Tibial artery (tissue), 4 donors: ENCODE results near the gene NSL1.

Source experiments
- DNase-seq, 2 donors: peaks; one replicate each; pipeline ENCODE4 v3.0.0-alpha.2; 2019
- H3K27ac ChIP-seq, 2 donors: fragments of 200-600 bp; sonication (generic) in 1 of 2; 1 replicate in 1 of 2; 2 replicates in 1 of 2; pipeline ENCODE4 v1.5.1; 2018 to 2019; ENCODE audit warnings: mild to moderate bottlenecking in 1 of 2
- H3K27me3 ChIP-seq, 2 donors: fragments of 200-600 bp; sonication (generic) in 1 of 2; one replicate each; pipeline versions ENCODE4 v1.5.1 to v1.6.0; 2016 to 2019
- H3K36me3 ChIP-seq, 3 donors: fragments of 200-600 bp; sonication (generic) in 2 of 3; one replicate each; pipeline ENCODE4 v1.5.1; 2016 to 2019; ENCODE audit warnings: mild to moderate bottlenecking in 2 of 3
- H3K4me1 ChIP-seq, 4 donors: fragments of 200-600 bp; sonication (generic) in 2 of 4; 1 replicate in 3 of 4; 2 replicates in 1 of 4; pipeline ENCODE4 v1.5.1; 2016 to 2019
- H3K4me3 ChIP-seq, 2 donors: fragments of 200-600 bp; sonication (generic) in 1 of 2; 1 replicate in 1 of 2; 2 replicates in 1 of 2; pipeline ENCODE4 v1.5.1; 2018 to 2019; ENCODE audit warnings: mild to moderate bottlenecking in 2 of 2
- H3K9me3 ChIP-seq, 3 donors: fragments of 200-600 bp; sonication (generic) in 1 of 3; one replicate each; pipeline ENCODE4 v1.5.1; 2016 to 2019
- intact Hi-C: fragments of 100-400 bp; cut with DNase I; formaldehyde crosslinking; loops from one replicate; pipeline ENCODE4 v1.15.0; 2023; ENCODE audit warnings: low total_unique reads
- TF ChIP-seq, protein P1 (sequence below), 2 experiments: fragments of 200-600 bp in 1 of 2; fragments of 450-650 bp in 1 of 2; IDR thresholded peaks; one replicate each; pipeline ENCODE4 v1.5.1; 2017 to 2019; ENCODE audit warnings: antibody characterized with exemption in 2 of 2, mild to moderate bottlenecking in 1 of 2, moderate library complexity in 1 of 2

NSL1 gene

DNA sequence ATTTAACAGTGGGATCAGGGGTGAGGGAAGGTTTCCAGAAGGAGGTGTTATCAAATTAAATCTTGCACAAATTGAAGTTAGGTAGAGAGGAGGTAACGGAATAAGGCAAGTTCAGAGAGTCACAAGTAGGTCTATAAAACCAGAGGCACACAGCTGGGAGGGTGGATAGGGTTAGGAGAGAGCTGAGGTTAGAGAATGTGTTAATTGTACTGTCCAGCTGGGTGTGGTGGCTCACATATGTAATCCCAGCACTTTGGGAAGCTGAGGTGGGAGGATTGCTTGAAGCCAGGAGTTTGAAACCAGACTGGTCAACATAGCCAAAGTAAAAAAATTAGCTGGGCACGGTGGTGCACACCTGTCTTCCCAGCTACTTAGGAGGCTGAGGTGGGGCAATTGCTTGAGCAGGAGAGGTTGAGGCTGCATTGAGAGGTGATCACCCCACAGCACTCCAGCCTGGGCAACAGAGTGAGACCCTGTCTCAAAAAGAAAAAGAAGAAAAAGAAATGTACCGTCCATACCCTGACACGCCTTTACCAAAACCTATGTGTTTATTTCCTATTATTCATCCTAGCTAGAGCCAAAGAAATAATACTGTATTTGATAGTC is 35.7 kb upstream of the NSL1 start:
- DNase-seq = no peak
- Histone ChIP-seq H3K36me3 (peaks cover 0 to 5% (median 0%) of the 10 kb centered on the region in 3 donors), H3K27me3 (no peaks in the 10 kb centered on the region), H3K4me1 (no peaks in the 10 kb centered on the region), H3K27ac (no peak overlapping the region), H3K4me3 (no peak overlapping the region), H3K9me3 (peaks cover 0 to 10% (median 6%) of the 10 kb centered on the region in 3 donors)
- TF ChIP-seq, protein P1, sequence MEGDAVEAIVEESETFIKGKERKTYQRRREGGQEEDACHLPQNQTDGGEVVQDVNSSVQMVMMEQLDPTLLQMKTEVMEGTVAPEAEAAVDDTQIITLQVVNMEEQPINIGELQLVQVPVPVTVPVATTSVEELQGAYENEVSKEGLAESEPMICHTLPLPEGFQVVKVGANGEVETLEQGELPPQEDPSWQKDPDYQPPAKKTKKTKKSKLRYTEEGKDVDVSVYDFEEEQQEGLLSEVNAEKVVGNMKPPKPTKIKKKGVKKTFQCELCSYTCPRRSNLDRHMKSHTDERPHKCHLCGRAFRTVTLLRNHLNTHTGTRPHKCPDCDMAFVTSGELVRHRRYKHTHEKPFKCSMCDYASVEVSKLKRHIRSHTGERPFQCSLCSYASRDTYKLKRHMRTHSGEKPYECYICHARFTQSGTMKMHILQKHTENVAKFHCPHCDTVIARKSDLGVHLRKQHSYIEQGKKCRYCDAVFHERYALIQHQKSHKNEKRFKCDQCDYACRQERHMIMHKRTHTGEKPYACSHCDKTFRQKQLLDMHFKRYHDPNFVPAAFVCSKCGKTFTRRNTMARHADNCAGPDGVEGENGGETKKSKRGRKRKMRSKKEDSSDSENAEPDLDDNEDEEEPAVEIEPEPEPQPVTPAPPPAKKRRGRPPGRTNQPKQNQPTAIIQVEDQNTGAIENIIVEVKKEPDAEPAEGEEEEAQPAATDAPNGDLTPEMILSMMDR (IDR thresholded peaks at IDR 0.05) = no peak
- intact Hi-C loops = no loop called here

DNA sequence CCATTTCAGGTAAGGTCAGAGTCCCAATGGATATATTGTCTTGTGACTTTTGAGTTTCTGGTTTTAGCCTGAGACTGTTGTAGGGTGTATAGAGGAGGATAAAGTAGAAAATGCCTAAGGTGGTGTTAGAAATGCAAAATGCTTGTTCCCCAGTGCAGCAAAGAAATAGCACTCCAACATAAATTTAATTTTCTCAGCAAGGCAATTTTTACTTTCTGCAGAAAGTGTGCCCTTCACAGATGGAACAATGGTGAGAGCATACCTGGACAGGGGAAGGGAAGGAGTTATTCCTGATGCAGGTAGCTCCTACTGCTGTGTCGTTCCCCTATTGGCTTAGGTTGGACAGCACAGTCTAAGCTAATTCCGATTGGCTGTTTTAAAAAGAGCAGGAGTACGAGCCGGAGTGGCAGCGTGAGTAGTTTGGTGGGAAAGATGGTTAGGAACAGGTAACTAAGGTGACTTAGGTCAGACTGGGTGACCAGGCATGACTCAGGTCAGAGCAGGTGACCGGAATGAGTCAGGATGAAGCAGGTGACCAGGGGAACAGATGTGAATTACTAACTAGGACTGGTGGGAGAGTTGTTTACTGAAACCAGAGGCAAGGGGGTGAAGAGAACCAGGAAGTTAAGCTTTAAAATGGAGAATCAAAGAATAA is 34.3 kb upstream of the NSL1 start:
- Histone ChIP-seq H3K4me3 (no peak overlapping the region), H3K9me3 (peaks cover 0 to 10% (median 6%) of the 10 kb centered on the region in 3 donors), H3K27me3 (no peaks in the 10 kb centered on the region), H3K27ac (no peak overlapping the region), H3K4me1 (no peaks in the 10 kb centered on the region), H3K36me3 (peaks cover 0 to 5% (median 0%) of the 10 kb centered on the region in 3 donors)
- intact Hi-C loops = no loop called here
- no peak for DNase-seq
- TF ChIP-seq, protein P1 (IDR thresholded peaks at IDR 0.05) = no peak

DNA sequence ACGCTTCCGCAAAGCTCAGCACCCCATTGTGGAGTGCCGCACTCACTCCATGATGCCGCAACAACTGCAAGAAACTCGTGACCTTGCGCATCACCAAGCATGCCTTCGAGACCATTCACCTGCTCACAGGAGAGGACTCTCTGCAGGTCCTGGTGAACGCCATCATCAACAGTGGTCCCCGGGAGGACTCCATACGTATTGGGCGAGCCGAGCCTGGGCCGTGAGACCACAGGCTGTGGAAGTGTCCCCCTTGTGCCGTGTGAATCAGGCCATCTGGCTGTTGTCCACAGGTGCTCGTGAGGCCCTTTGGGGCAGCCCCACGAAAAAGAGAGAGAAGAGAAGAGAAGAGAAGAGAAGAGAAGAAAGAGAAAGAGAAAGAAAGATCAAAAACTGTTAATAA is 32.6 kb upstream of the NSL1 start:
- H3K4me3 ChIP-seq = no peak overlapping the region
- H3K9me3 ChIP-seq = peaks cover 0 to 10% (median 6%) of the 10 kb centered on the region in 3 donors
- no peaks in the 10 kb centered on the region for H3K4me1 ChIP-seq
- intact Hi-C loops = no loop called here
- TF ChIP-seq, protein P1 (IDR thresholded peaks at IDR 0.05) = no peak
- peaks cover 0 to 5% (median 0%) of the 10 kb centered on the region in 3 donors for H3K36me3 ChIP-seq
- DNase-seq = no peak
- no peak overlapping the region for H3K27ac ChIP-seq
- no peaks in the 10 kb centered on the region for H3K27me3 ChIP-seq

DNA sequence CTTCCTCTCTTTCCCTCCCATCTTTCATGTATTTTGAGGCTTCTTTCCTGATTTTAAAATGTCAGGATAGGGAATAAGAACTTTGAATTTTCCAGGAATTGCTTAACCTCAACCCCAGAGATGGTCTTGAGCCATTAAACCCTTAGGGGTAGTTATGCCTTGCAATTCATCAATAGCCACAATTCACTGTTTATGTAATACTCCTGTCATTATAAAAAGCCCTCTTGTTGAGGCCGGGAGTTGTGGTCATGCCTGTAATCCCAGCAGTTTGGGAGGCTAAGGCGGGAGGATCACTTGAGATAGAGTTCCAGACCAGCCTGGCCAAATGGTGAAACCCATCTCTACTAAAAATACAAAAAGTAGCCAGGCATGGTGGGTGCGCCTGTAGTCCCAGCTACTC is 31.4 kb upstream of the NSL1 start:
- no peak overlapping the region for H3K4me3 ChIP-seq
- peaks cover 0 to 10% (median 6%) of the 10 kb centered on the region in 3 donors for H3K9me3 ChIP-seq
- H3K4me1 ChIP-seq = no peaks in the 10 kb centered on the region
- H3K36me3 ChIP-seq = peaks cover 0 to 5% (median 0%) of the 10 kb centered on the region in 3 donors
- no peaks in the 10 kb centered on the region for H3K27me3 ChIP-seq
- DNase-seq = no peak
- intact Hi-C loops = no loop called here
- H3K27ac ChIP-seq = no peak overlapping the region
- TF ChIP-seq, protein P1 (IDR thresholded peaks at IDR 0.05) = no peak

DNA sequence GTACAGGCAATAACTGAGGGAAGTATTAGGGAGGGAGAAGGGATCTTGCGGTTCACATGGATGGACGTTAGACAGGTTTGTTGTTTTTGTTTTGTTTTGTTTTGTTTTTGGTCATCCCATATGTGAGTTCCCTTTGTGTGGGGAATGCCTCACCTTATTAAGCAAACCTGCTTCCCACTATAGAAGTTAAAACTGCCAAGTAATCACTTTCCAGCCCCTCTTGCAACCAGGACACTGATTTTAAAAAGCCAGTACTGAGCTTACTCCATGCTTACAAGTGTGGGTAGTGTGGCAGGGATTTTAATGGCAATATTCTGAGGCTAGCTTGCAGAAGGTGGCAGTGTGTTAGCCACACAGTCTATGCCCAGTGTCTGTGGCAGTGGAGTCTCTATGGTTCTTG is 29.4 kb upstream of the NSL1 start:
- intact Hi-C loops = no loop called here

More for the DNA sequence above, 29.4 kb upstream of the NSL1 start:
- TF ChIP-seq, protein P1 (IDR thresholded peaks at IDR 0.05) = no peak
- Histone ChIP-seq H3K27me3 (no peaks in the 10 kb centered on the region), H3K36me3 (peaks cover 0 to 4% (median 0%) of the 10 kb centered on the region in 3 donors), H3K9me3 (peaks cover 0 to 6% (median 5%) of the 10 kb centered on the region in 3 donors), H3K27ac (no peak overlapping the region), H3K4me1 (no peaks in the 10 kb centered on the region), H3K4me3 (no peak overlapping the region)
- DNase-seq = no peak
